Measurements from ENCODE around the gene PFAS. TPM values are rescaled to one million over a fixed set of nuclear protein-coding genes. Genes with fewer than 3 reads are reported as not detected.

PFAS gene
- total and polyA plus RNA-seq, 8 donors: 4.6 to 68.7 (median 12.4) TPM

- no peak overlapping the region for H3K4me3 ChIP-seq
- no peak overlapping the region for H3K27ac ChIP-seq
- intact Hi-C loops (cut with DNase I; ENCODE audit: low total_unique reads): no loop called here
- peaks cover 80 to 100% (median 100%) of the 10 kb centered on the region in 4 donors for H3K36me3 ChIP-seq
- H3K27me3 ChIP-seq: no peaks in the 10 kb centered on the region
- TF ChIP-seq POLR2AphosphoS5 (IDR thresholded peaks at IDR 0.05): no peak
- TF ChIP-seq, protein P1, sequence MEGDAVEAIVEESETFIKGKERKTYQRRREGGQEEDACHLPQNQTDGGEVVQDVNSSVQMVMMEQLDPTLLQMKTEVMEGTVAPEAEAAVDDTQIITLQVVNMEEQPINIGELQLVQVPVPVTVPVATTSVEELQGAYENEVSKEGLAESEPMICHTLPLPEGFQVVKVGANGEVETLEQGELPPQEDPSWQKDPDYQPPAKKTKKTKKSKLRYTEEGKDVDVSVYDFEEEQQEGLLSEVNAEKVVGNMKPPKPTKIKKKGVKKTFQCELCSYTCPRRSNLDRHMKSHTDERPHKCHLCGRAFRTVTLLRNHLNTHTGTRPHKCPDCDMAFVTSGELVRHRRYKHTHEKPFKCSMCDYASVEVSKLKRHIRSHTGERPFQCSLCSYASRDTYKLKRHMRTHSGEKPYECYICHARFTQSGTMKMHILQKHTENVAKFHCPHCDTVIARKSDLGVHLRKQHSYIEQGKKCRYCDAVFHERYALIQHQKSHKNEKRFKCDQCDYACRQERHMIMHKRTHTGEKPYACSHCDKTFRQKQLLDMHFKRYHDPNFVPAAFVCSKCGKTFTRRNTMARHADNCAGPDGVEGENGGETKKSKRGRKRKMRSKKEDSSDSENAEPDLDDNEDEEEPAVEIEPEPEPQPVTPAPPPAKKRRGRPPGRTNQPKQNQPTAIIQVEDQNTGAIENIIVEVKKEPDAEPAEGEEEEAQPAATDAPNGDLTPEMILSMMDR (IDR thresholded peaks at IDR 0.05): no peak
- no peak for TF ChIP-seq EP300 (IDR thresholded peaks at IDR 0.05)
- no peak for TF ChIP-seq POLR2A (IDR thresholded peaks at IDR 0.05)
- DNase-seq: no peak
- no peaks in the 10 kb centered on the region for H3K9me3 ChIP-seq
- WGBS, 5 donors: 91 to 94% (median 93%) methylated on average over 20 to 21 of the region's 21 CpGs
- no peaks in the 10 kb centered on the region for H3K4me1 ChIP-seq
Observed at GRCh38 chr17:8234361-8235270, 14.5 kb upstream of the PFAS start.

DNA sequence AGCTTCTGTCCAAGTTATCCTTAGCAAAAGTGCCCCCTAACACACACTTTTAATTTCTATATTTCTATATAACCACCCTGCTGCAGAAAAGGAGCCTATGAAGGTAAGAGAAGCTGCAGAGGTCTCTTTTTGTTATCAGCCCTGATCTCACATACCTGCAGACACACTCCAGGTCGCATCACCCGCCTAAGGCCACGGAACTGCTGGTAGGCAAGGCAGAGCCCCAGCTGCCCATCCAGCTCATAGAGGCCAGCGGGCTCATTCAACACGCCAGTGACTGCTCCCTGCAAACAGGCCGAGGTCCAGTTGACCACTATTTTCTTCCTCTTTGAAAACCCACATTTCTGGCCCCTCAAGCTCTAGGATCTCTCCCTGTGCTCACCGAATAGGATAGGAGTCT lies 13.4 kb upstream of the PFAS start:
- TF ChIP-seq POLR2A (IDR thresholded peaks at IDR 0.05) (no peak), EP300 (IDR thresholded peaks at IDR 0.05) (no peak), POLR2AphosphoS5 (IDR thresholded peaks at IDR 0.05) (no peak)
- TF ChIP-seq, protein P1 (IDR thresholded peaks at IDR 0.05): no peak
- Histone ChIP-seq H3K36me3 (peaks cover 77 to 100% (median 100%) of the 10 kb centered on the region in 4 donors), H3K9me3 (no peaks in the 10 kb centered on the region), H3K4me3 (no peak overlapping the region), H3K27me3 (no peaks in the 10 kb centered on the region), H3K4me1 (no peaks in the 10 kb centered on the region), H3K27ac (no peak overlapping the region)
- DNase-seq: no peak
- intact Hi-C loops (cut with DNase I; ENCODE audit: low total_unique reads): no loop called here
- 95 to 98% (median 97%) methylated on average over 7 of the region's 7 CpGs for WGBS, 5 donors

DNA sequence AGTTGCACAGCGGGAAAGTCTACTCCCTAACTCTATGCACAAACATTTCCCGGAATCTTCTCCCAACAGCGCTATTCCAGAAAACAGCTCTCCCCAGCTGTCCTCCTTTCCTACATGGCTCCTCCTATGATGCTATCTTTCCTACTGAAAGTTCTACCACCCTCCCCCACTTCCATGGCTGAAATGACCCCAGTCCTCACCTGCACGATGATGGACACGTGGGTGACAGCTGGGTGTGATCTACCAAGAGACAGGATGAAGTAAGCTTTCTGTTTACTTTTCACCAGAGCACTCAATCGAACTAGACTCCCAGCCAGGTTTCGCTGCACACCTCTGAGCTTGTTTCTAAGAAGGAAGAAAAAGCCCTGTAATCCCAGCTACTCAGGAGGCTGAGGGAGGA lies 11.9 kb upstream of the PFAS start:
- Histone ChIP-seq H3K4me3 (no peak overlapping the region), H3K27ac (no peak overlapping the region), H3K36me3 (peaks cover 72 to 100% (median 100%) of the 10 kb centered on the region in 4 donors), H3K4me1 (no peaks in the 10 kb centered on the region), H3K27me3 (no peaks in the 10 kb centered on the region), H3K9me3 (no peaks in the 10 kb centered on the region)
- WGBS, 5 donors: 66 to 86% (median 77%) methylated on average over 7 of the region's 7 CpGs
- intact Hi-C loops (cut with DNase I; ENCODE audit: low total_unique reads): no loop called here
- DNase-seq: no peak
- TF ChIP-seq POLR2A (IDR thresholded peaks at IDR 0.05) (no peak), EP300 (IDR thresholded peaks at IDR 0.05) (no peak), POLR2AphosphoS5 (IDR thresholded peaks at IDR 0.05) (no peak)
- TF ChIP-seq, protein P1 (IDR thresholded peaks at IDR 0.05): no peak

- H3K27ac ChIP-seq: no peak overlapping the region
- DNase-seq: no peak
- peaks cover 65 to 98% (median 97%) of the 10 kb centered on the region in 4 donors for H3K36me3 ChIP-seq
- no peak overlapping the region for H3K4me3 ChIP-seq
- intact Hi-C loops (cut with DNase I; ENCODE audit: low total_unique reads): no loop called here
- H3K9me3 ChIP-seq: no peaks in the 10 kb centered on the region
- H3K27me3 ChIP-seq: no peaks in the 10 kb centered on the region
- TF ChIP-seq, protein P1 (IDR thresholded peaks at IDR 0.05): no peak
- TF ChIP-seq POLR2A (IDR thresholded peaks at IDR 0.05): no peak
- 88 to 92% (median 88%) methylated on average over 4 of the region's 4 CpGs for WGBS, 5 donors
- H3K4me1 ChIP-seq: no peaks in the 10 kb centered on the region
Observed at GRCh38 chr17:8237886-8238285, 11.2 kb upstream of the PFAS start.
